ENCODE results near the gene IGF1R.

DNA sequence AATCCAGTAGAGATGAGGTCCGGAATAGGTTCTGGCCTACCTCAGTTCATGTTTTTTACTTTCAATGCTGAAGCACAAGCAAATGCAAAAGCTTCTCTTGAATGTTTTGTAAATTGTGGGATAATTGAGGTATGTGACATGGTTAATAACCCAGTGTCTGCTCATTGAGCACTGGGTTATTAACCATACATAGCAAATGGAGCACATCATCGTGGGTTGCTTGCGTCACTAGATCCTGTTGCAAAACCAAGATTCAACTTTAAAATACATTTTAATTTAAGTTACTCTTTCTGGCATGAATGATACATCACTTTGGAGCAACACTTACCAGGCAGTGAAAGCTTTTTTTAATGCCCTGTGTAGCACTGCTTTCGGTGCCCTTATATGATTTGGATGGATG, 165.6 kb downstream of the IGF1R start:
- TF ChIP-seq, protein P1, sequence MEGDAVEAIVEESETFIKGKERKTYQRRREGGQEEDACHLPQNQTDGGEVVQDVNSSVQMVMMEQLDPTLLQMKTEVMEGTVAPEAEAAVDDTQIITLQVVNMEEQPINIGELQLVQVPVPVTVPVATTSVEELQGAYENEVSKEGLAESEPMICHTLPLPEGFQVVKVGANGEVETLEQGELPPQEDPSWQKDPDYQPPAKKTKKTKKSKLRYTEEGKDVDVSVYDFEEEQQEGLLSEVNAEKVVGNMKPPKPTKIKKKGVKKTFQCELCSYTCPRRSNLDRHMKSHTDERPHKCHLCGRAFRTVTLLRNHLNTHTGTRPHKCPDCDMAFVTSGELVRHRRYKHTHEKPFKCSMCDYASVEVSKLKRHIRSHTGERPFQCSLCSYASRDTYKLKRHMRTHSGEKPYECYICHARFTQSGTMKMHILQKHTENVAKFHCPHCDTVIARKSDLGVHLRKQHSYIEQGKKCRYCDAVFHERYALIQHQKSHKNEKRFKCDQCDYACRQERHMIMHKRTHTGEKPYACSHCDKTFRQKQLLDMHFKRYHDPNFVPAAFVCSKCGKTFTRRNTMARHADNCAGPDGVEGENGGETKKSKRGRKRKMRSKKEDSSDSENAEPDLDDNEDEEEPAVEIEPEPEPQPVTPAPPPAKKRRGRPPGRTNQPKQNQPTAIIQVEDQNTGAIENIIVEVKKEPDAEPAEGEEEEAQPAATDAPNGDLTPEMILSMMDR (conservative IDR thresholded peaks at IDR 0.05): no peak
- TF ChIP-seq ZFX (IDR thresholded peaks at IDR 0.05): no peak
